RWPE1 (cell line): Measurements from ENCODE around the gene STIP1.

Source experiments
- CTCF ChIA-PET: fragments of 350-600 bp; sonication (Branson Sonifier 250); formaldehyde crosslinking; extraction: SDS; loops from one replicate; lab custom pipeline; 2021; lab: Yijun Ruan, JAX
- POLR2A ChIA-PET: fragments of 400-600 bp; formaldehyde crosslinking; extraction: SDS; loops from one replicate; lab custom pipeline; 2020; ENCODE audit warnings: antibody characterized with exemption; ENCODE audit not compliant: low non-redundant PET; lab: Yijun Ruan, JAX
- DNase-seq: peaks from one replicate; pipeline ENCODE4 v3.0.0; 2012; ENCODE audit warnings: low spot score
- H3K27ac ChIP-seq: fragments of 450-650 bp; 2 replicates; pipeline ENCODE4 v1.5.1; 2017
- CTCF ChIP-seq: fragments of 450-650 bp; conservative IDR thresholded peaks from 2 replicates; pipeline ENCODE4 v1.5.1; 2017; ENCODE audit warnings: low read depth, mild to moderate bottlenecking

STIP1 gene

GRCh38 chr11:64178951-64179639, 6.9 kb upstream of the STIP1 start:
- CTCF ChIA-PET, result no interaction called here
- H3K27ac ChIP-seq, result no peak overlapping the region
- POLR2A ChIA-PET, result no interaction called here
- no peak for DNase-seq
- no peak for TF ChIP-seq CTCF

GRCh38 chr11:64180891-64181290, 5.1 kb upstream of the STIP1 start:
- POLR2A ChIA-PET, result no interaction called here
- no peak overlapping the region; the same call in 1 of the 2 replicates for H3K27ac ChIP-seq
- DNase-seq, result no peak
- no peak for TF ChIP-seq CTCF
- CTCF ChIA-PET, result interaction anchor here (1.3 kb wide), 1 partner anchor 16 kb away, joined by 4 read pairs; no protein-coding TSS in a partner anchor

- ChIA-PET CTCF (interaction anchor here (0.6 to 1.3 kb wide), 4 partner anchors 16 to 1467 kb away, joined by 3 to 4 read pairs (median 4); no protein-coding TSS in a partner anchor), POLR2A (no interaction called here)
- no peak for TF ChIP-seq CTCF
- DNase-seq, result peak; percentile 78
- no peak overlapping the region; the same call in 1 of the 2 replicates for H3K27ac ChIP-seq
These were observed 4.2 kb upstream of the STIP1 start for GRCh38 chr11:64181506-64182411.

- POLR2A ChIA-PET, result interaction anchor here (0.7 kb wide), 1 partner anchor 999 kb away, joined by 6 read pairs; no protein-coding TSS in a partner anchor
- CTCF ChIA-PET, result interaction anchor here (0.5 to 0.6 kb wide), 2 partner anchors 14 to 193 kb away, joined by 3 read pairs; no protein-coding TSS in a partner anchor
These were observed 2.1 kb upstream of the STIP1 start for GRCh38 chr11:64183890-64184289.

GRCh38 chr11:64185175-64185692, 737 bp upstream of the STIP1 start:
- ChIA-PET POLR2A (interaction anchor here (0.7 to 2.5 kb wide), 5 partner anchors 19 to 184 kb away, joined by 3 to 12 read pairs (median 8); partner anchors contain the start of gene MACROD1), CTCF (interaction anchor here (0.5 to 0.9 kb wide), 9 partner anchors 20 to 490 kb away, joined by 3 to 6 read pairs (median 3); no protein-coding TSS in a partner anchor)
- 0 out of 2 replicates have a peak, but pooled peaks have one; percentile 6 for TF ChIP-seq CTCF
- peak; percentile 67 for DNase-seq
- no peak overlapping the region for H3K27ac ChIP-seq

More at GRCh38 chr11:64183890-64184289, 2.1 kb upstream of the STIP1 start:
- no peak overlapping the region for H3K27ac ChIP-seq
- DNase-seq, result no peak
- TF ChIP-seq CTCF, result no peak
